Astrocyte (in vitro differentiated cells and primary cell): Measurements from ENCODE around the gene ZBTB1. TPM values are rescaled to one million over a fixed set of nuclear protein-coding genes. Genes with fewer than 3 reads are reported as not detected.
A peak's percentile ranks its signal among the peaks of the same experiment; 100 is the strongest.

Experiments used
- DNase-seq: peaks from one replicate; pipeline ENCODE4 v3.0.0-alpha.2; 2010; ENCODE audit warnings: low read depth
- FAIRE-seq: peaks from 2 replicates; lab custom pipeline; 2011; peaks lifted over from hg19 to GRCh38; lab: Jason Lieb, UNC
- H2AFZ ChIP-seq: 2 replicates; pipeline ENCODE4 v1.6.0; 2012; ENCODE audit warnings: low read depth, low read length, inconsistent platforms
- H3K27ac ChIP-seq: 2 replicates; pipeline ENCODE4 v1.5.1; 2011; ENCODE audit warnings: low read depth, low read length, inconsistent platforms
- H3K27me3 ChIP-seq: 2 replicates; pipeline ENCODE4 v1.6.0; 2011; ENCODE audit warnings: low read length, inconsistent platforms; ENCODE audit not compliant: insufficient read depth
- H3K36me3 ChIP-seq: 2 replicates; pipeline ENCODE4 v1.5.1; 2011; ENCODE audit warnings: low read length, inconsistent platforms; ENCODE audit not compliant: insufficient read depth
- H3K4me1 ChIP-seq: 2 replicates; pipeline ENCODE4 v1.5.1; 2011; ENCODE audit warnings: low read length, inconsistent platforms; ENCODE audit not compliant: insufficient read depth
- H3K4me2 ChIP-seq: 2 replicates; pipeline ENCODE4 v1.6.0; 2012; ENCODE audit warnings: low read length, inconsistent platforms
- H3K4me3 ChIP-seq: 2 replicates; pipeline ENCODE4 v1.5.1; 2011; ENCODE audit warnings: low read depth, mild to moderate bottlenecking, low read length, inconsistent platforms; ENCODE audit not compliant: insufficient read depth
- H3K79me2 ChIP-seq: 2 replicates; pipeline ENCODE4 v1.6.0; 2012; ENCODE audit warnings: mild to moderate bottlenecking, low read length, inconsistent platforms; ENCODE audit not compliant: insufficient read depth
- H3K9ac ChIP-seq: 2 replicates; pipeline ENCODE4 v1.6.0; 2012; ENCODE audit warnings: mild to moderate bottlenecking, low read length, inconsistent platforms
- H3K9me3 ChIP-seq: 2 replicates; pipeline ENCODE4 v1.5.1; 2012; ENCODE audit warnings: low read depth, mild to moderate bottlenecking, low read length, inconsistent platforms; ENCODE audit not compliant: insufficient read depth
- H4K20me1 ChIP-seq: 2 replicates; pipeline ENCODE4 v1.6.0; 2012; ENCODE audit warnings: low read length, inconsistent platforms; ENCODE audit not compliant: insufficient read depth
- H3K27ac Mint-ChIP-seq: one replicate; pipeline ENCODE4 v1.8.0; 2021; ENCODE audit warnings: mild to moderate bottlenecking, mixed read lengths; ENCODE audit not compliant: unreplicated experiment
- H3K27me3 Mint-ChIP-seq: one replicate; pipeline ENCODE4 v1.8.0; 2021; ENCODE audit warnings: low read depth, mixed read lengths; ENCODE audit not compliant: unreplicated experiment
- H3K36me3 Mint-ChIP-seq: one replicate; pipeline ENCODE4 v1.8.0; 2021; ENCODE audit warnings: low read depth, mixed read lengths; ENCODE audit not compliant: unreplicated experiment
- H3K4me1 Mint-ChIP-seq: one replicate; pipeline ENCODE4 v1.8.0; 2021; ENCODE audit warnings: low read depth, mixed read lengths; ENCODE audit not compliant: unreplicated experiment
- H3K4me3 Mint-ChIP-seq: one replicate; pipeline ENCODE4 v1.8.0; 2021; ENCODE audit warnings: mild to moderate bottlenecking, moderate library complexity, mixed read lengths; ENCODE audit not compliant: unreplicated experiment
- H3K9me3 Mint-ChIP-seq: one replicate; pipeline ENCODE4 v1.8.0; 2021; ENCODE audit warnings: mild to moderate bottlenecking, mixed read lengths; ENCODE audit not compliant: unreplicated experiment
- EZH2 ChIP-seq: IDR thresholded peaks from 2 replicates; pipeline ENCODE4 v1.6.1; 2012; ENCODE audit warnings: mild to moderate bottlenecking, low read length, inconsistent platforms; ENCODE audit not compliant: insufficient read depth
- total RNA-seq: library from RNA; stranded (reverse); gene quantifications from 2 replicates; pipeline ENCODE4 v1.2.1, GENCODE V29; 2021
- TF ChIP-seq, protein P1 (sequence below): IDR thresholded peaks from 2 replicates; pipeline ENCODE4 v1.5.1; 2011; ENCODE audit warnings: low read depth, mild to moderate bottlenecking, inconsistent platforms, low read length, moderate library complexity; ENCODE audit not compliant: insufficient read depth

The ZBTB1 gene
- total RNA-seq, 1 donor from 2014 or later = 43.0 TPM

DNA sequence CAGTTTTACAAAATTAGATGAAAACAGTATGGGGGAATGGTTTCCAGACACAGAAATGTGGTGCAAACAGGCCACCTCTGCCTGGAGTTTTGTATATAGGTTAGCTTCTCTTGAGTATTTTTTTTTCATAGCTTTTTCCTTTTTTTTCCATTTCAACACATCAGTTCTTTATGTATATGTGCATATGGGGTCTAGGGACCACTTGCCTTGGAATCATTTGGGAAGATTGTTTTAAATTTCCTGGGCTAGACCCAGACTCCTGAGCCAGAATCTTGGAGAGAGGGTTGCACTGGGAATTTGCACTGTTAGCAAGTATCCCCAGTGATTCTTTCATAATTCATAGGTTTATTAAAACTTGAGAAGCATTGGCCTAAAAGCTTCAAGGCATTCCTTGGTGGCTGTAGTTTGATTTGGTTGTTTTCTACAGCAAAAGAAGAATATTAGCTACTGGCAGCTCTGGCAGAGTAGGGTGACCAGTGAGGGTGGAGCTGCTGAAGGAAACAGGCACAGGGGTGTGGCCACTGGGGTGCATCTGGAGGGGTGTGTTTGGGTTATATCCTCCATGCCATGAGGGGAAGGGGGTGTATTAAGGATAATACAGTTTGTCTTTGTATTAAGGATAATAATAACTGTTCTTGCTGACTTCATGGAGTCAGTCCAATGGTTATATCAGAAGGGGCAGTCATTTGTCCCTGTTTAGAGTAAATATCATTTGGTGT is 68.0 kb downstream of the ZBTB1 start:
- Histone ChIP-seq H3K4me1 (no peaks in the 10 kb centered on the region), H4K20me1 (no peaks in the 10 kb centered on the region), H3K9ac (no peak overlapping the region), H3K9me3 (no peaks in the 10 kb centered on the region), H3K27ac (no peak overlapping the region), H3K79me2 (no peaks in the 10 kb centered on the region), H3K27me3 (no peaks in the 10 kb centered on the region), H3K4me3 (no peak overlapping the region), H3K4me2 (no peak overlapping the region), H3K36me3 (no peaks in the 10 kb centered on the region), H2AFZ (no peak overlapping the region)
- peaks cover 5% of the 10 kb centered on the region for H3K4me1 Mint-ChIP-seq
- H3K36me3 Mint-ChIP-seq = no peaks in the 10 kb centered on the region
- H3K4me3 Mint-ChIP-seq = no peak overlapping the region
- FAIRE-seq = no peak
- H3K27ac Mint-ChIP-seq = peak overlapping the region; percentile 59
- H3K9me3 Mint-ChIP-seq = no peaks in the 10 kb centered on the region
- TF ChIP-seq, protein P1, sequence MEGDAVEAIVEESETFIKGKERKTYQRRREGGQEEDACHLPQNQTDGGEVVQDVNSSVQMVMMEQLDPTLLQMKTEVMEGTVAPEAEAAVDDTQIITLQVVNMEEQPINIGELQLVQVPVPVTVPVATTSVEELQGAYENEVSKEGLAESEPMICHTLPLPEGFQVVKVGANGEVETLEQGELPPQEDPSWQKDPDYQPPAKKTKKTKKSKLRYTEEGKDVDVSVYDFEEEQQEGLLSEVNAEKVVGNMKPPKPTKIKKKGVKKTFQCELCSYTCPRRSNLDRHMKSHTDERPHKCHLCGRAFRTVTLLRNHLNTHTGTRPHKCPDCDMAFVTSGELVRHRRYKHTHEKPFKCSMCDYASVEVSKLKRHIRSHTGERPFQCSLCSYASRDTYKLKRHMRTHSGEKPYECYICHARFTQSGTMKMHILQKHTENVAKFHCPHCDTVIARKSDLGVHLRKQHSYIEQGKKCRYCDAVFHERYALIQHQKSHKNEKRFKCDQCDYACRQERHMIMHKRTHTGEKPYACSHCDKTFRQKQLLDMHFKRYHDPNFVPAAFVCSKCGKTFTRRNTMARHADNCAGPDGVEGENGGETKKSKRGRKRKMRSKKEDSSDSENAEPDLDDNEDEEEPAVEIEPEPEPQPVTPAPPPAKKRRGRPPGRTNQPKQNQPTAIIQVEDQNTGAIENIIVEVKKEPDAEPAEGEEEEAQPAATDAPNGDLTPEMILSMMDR = no peak
- no peak for TF ChIP-seq EZH2
- H3K27me3 Mint-ChIP-seq = no peaks in the 10 kb centered on the region
- DNase-seq = no peak

DNA sequence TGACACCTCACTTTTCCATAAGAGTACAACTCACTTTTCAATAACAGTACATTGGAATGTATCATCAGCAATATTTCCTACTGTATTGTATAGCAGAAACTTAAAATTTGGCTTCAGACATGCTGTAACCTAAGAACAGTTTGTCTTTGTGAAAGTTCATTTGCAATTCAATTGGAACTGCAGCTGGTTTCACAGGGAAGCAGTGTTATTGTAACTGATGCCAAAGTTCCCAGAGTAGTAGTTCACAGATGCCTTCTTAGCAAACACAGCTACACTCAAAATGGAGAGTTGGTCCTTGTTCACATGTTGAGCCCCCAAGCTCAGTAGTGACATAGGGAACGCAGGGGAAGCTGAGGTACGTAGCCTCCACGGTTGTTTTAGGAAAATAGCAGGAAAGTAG is 68.5 kb downstream of the ZBTB1 start:
- Histone ChIP-seq H3K36me3 (no peaks in the 10 kb centered on the region), H3K4me1 (no peaks in the 10 kb centered on the region), H3K4me3 (no peak overlapping the region), H3K27me3 (no peaks in the 10 kb centered on the region), H3K9me3 (no peaks in the 10 kb centered on the region), H3K27ac (no peak overlapping the region), H3K4me2 (no peak overlapping the region), H3K79me2 (no peaks in the 10 kb centered on the region), H2AFZ (peak overlapping the region; percentile 67), H3K9ac (no peak overlapping the region), H4K20me1 (no peaks in the 10 kb centered on the region)
- Mint-ChIP-seq H3K9me3 (no peaks in the 10 kb centered on the region), H3K27ac (no peak overlapping the region), H3K4me3 (no peak overlapping the region), H3K36me3 (no peaks in the 10 kb centered on the region), H3K27me3 (no peaks in the 10 kb centered on the region), H3K4me1 (peaks cover 5% of the 10 kb centered on the region)
- DNase-seq (peak; percentile 36), FAIRE-seq (no peak)
- no peak for TF ChIP-seq EZH2
- TF ChIP-seq, protein P1 = no peak

Other genes starting within 250 kb of the ZBTB1 start
- 0.16 TPM in 1 of 2 replicates, not detected in the other for gene ESR2, start 210.4 kb upstream of the ZBTB1 start, total RNA-seq
- gene MTHFD1, start 116.4 kb upstream of the ZBTB1 start, total RNA-seq = 51.3 and 56.9 TPM in 2 replicates
- gene AKAP5, start 39.3 kb upstream of the ZBTB1 start, total RNA-seq = 2.9 and 3.1 TPM in 2 replicates
- gene ZBTB25, start 932 bp upstream of the ZBTB1 start, total RNA-seq = 9.5 and 9.7 TPM in 2 replicates
- 2.8 and 3.5 TPM in 2 replicates for gene HSPA2, start 36.0 kb downstream of the ZBTB1 start, total RNA-seq
- gene PPP1R36, start 45.2 kb downstream of the ZBTB1 start, total RNA-seq = 0.91 and 0.94 TPM in 2 replicates
- 84.1 and 98.6 TPM in 2 replicates for gene PLEKHG3, start 199.7 kb downstream of the ZBTB1 start, total RNA-seq